NB4 (cell line): ENCODE results near the gene FLOT1.

Experiments used
- CTCF ChIP-seq: IDR thresholded peaks from one replicate; pipeline ENCODE4 v1.5.1; 2012; ENCODE audit warnings: low read depth, low read length
- MAX ChIP-seq: IDR thresholded peaks from 2 replicates; pipeline ENCODE4 v1.6.1; 2011; ENCODE audit warnings: low read depth, low read length
- POLR2A ChIP-seq: IDR thresholded peaks from 2 replicates; pipeline ENCODE4 v1.6.1; 2011; ENCODE audit warnings: mild to moderate bottlenecking; ENCODE audit not compliant: insufficient read length; ENCODE audit errors: extremely low read depth

GRCh38 chr6:30763155-30763617, 20.7 kb upstream of the FLOT1 start:
- no peak for TF ChIP-seq CTCF
- no peak for TF ChIP-seq MAX
- no peak for TF ChIP-seq POLR2A
